ENCODE results near the gene KDSR.

KDSR gene

GRCh38 chr18:63302220-63302619 is 64.8 kb downstream of the KDSR start:
- no peak for TF ChIP-seq TAF1 (IDR thresholded peaks at IDR 0.05; ENCODE audit: borderline replicate concordance, insufficient read depth, low read length)
- TF ChIP-seq SIN3A (IDR thresholded peaks at IDR 0.05; ENCODE audit: borderline replicate concordance, insufficient read depth, low read length), result no peak
- TF ChIP-seq, protein P1, sequence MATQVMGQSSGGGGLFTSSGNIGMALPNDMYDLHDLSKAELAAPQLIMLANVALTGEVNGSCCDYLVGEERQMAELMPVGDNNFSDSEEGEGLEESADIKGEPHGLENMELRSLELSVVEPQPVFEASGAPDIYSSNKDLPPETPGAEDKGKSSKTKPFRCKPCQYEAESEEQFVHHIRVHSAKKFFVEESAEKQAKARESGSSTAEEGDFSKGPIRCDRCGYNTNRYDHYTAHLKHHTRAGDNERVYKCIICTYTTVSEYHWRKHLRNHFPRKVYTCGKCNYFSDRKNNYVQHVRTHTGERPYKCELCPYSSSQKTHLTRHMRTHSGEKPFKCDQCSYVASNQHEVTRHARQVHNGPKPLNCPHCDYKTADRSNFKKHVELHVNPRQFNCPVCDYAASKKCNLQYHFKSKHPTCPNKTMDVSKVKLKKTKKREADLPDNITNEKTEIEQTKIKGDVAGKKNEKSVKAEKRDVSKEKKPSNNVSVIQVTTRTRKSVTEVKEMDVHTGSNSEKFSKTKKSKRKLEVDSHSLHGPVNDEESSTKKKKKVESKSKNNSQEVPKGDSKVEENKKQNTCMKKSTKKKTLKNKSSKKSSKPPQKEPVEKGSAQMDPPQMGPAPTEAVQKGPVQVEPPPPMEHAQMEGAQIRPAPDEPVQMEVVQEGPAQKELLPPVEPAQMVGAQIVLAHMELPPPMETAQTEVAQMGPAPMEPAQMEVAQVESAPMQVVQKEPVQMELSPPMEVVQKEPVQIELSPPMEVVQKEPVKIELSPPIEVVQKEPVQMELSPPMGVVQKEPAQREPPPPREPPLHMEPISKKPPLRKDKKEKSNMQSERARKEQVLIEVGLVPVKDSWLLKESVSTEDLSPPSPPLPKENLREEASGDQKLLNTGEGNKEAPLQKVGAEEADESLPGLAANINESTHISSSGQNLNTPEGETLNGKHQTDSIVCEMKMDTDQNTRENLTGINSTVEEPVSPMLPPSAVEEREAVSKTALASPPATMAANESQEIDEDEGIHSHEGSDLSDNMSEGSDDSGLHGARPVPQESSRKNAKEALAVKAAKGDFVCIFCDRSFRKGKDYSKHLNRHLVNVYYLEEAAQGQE (IDR thresholded peaks at IDR 0.05; ENCODE audit: insufficient read depth in 1 of 2, low read depth in 2 of 2, low read length in 2 of 2), result no peak
- TF ChIP-seq POLR2AphosphoS5 (IDR thresholded peaks at IDR 0.05; ENCODE audit: low read depth, low read length), result no peak
- TF ChIP-seq FOXP2 (optimal IDR thresholded peaks at IDR 0.05; ENCODE audit: borderline replicate concordance, extremely low read depth, extremely low read length, insufficient read depth), result no peak

DNA sequence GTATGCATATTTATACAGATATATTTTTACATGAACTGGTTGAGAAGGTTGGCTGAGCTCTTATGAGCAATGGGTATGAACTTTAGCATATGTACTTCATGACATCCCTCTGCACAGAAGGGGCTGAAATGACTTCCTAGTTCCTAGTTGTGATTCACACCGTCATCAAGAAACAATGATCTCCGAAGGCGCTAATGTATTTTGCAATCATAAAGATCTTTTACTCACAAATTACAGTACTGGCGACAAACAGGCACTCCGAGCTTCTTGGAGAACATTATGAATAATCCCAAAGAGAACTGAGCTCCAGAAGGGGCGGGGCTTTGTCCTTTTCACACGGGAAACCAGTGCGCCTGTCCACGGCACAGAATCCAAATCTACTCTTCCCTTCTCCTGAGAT is 65.6 kb downstream of the KDSR start:
- TF ChIP-seq POLR2AphosphoS5 (IDR thresholded peaks at IDR 0.05; ENCODE audit: low read depth, low read length), result no peak
- TF ChIP-seq, protein P1 (IDR thresholded peaks at IDR 0.05; ENCODE audit: insufficient read depth in 1 of 2, low read depth in 2 of 2, low read length in 2 of 2), result no peak
- TF ChIP-seq SIN3A (IDR thresholded peaks at IDR 0.05; ENCODE audit: borderline replicate concordance, insufficient read depth, low read length), result no peak
- TF ChIP-seq FOXP2 (optimal IDR thresholded peaks at IDR 0.05; ENCODE audit: borderline replicate concordance, extremely low read depth, extremely low read length, insufficient read depth), result no peak
- no peak for TF ChIP-seq TAF1 (IDR thresholded peaks at IDR 0.05; ENCODE audit: borderline replicate concordance, insufficient read depth, low read length)

DNA sequence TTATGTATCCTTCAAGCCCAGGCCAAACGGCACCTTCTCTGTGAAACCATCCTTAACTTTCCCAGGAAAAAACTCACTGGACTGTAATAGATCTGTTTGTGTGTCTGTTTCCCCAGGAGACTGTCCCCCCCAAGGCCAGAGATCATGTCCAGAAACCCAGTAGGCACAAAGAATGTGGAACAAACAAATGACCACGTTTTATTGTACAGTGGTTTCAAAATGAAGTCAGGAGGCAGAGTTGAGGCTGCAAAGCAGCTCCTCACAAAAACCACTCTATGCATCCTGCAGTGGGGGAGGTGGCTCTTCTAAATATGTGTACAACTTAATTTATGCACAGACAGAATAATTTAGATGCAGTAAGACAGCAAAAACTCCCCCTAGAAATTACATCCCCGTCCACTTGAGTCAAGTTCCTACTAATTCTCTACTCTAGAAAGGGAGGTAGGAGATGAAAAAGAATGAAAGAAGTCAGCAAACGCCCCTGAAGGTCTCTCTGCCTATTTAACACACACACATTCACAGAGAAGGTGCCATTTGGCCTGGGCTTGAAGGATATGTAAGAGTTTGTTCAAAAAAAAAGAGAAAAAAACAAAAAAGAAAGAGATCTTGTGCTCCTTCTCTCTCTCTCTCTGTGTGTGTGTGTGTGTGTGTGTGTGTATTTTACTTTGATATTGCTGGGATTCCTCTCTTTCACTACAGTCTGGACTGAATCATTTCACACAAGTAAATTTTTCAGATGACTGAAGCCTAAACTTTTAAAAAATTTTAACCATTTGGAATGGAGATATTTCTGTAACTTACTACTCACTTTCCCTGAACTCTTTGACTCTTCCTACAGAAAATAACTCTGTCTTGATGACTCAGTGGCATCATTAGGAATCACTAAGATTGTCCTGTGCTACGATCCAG is 66.9 kb downstream of the KDSR start:
- TF ChIP-seq POLR2AphosphoS5 (IDR thresholded peaks at IDR 0.05; ENCODE audit: low read depth, low read length), result no peak
- TF ChIP-seq FOXP2 (optimal IDR thresholded peaks at IDR 0.05; ENCODE audit: borderline replicate concordance, extremely low read depth, extremely low read length, insufficient read depth), result no peak
- TF ChIP-seq TAF1 (IDR thresholded peaks at IDR 0.05; ENCODE audit: borderline replicate concordance, insufficient read depth, low read length), result no peak
- TF ChIP-seq, protein P1 (IDR thresholded peaks at IDR 0.05; ENCODE audit: insufficient read depth in 1 of 2, low read depth in 2 of 2, low read length in 2 of 2), result no peak
- TF ChIP-seq SIN3A (IDR thresholded peaks at IDR 0.05; ENCODE audit: borderline replicate concordance, insufficient read depth, low read length), result no peak

DNA sequence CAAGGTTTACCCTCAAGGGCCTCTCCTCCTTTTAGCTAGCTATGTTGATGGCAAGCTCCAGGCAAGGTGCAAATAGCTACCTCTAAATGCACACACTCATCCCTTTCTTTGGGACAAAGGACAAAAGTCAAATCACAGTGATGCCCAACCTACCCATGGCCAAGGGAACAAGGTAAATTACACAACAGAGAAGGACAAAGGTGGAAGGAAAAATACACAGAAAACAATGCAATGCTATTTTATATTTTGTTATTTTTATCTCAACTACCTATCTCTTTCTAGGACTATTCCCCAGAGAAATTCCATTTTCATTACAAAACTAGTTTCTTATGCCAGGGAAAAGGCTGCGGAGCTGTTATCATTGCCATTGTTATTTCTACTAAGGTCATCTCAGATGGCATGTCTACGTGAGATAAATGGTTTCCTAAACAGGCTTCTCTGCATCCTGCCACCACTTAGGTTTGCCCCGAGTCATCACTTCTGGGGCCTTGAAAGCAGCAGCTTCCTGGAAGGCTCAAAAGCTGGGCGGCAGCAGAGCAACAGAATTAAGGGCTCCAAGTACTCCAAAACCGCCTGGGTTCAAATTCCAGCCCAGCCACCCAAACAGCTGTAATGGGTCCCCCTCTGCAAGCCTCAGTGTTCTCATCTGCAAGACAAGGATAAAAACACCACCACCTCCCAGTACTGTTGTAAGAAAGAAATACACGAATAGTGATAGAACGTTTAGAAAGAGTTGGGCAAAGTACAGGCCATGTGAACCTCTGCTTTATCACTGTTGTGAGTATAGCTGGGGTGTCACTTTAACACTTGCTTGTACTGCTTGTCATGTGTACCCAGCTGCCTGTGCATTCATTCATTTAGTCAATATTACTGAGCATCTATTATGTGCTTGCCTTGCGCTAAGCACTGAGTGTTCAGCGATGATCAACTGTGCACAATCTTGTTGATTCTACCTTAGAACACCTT is 68.3 kb downstream of the KDSR start:
- TF ChIP-seq TAF1 (IDR thresholded peaks at IDR 0.05; ENCODE audit: borderline replicate concordance, insufficient read depth, low read length), result no peak
- TF ChIP-seq, protein P1 (IDR thresholded peaks at IDR 0.05; ENCODE audit: insufficient read depth in 1 of 2, low read depth in 2 of 2, low read length in 2 of 2), result no peak
- no peak for TF ChIP-seq POLR2AphosphoS5 (IDR thresholded peaks at IDR 0.05; ENCODE audit: low read depth, low read length)
- no peak for TF ChIP-seq FOXP2 (optimal IDR thresholded peaks at IDR 0.05; ENCODE audit: borderline replicate concordance, extremely low read depth, extremely low read length, insufficient read depth)
- TF ChIP-seq SIN3A (IDR thresholded peaks at IDR 0.05; ENCODE audit: borderline replicate concordance, insufficient read depth, low read length), result no peak

Measured in PFSK-1 (cell line).